Stomach (tissue), 9 donors: ENCODE results near the gene B4GALNT1. TPM values are rescaled to one million over a fixed set of nuclear protein-coding genes. Genes with fewer than 3 reads are reported as not detected.
"Not testable (repeated sequence)": the region's sequence is repeated elsewhere in the genome, so short reads cannot be mapped to it uniquely, and the experiment has no call there.

ENCODE experiments used
- DNase-seq, 2 donors: peaks; one replicate each; pipeline versions ENCODE4 v3.0.0 to v3.0.0-alpha.2; 2013 to 2019
- H3K27ac ChIP-seq, 5 donors: fragments of 200-600 bp in 4 of 5; sonication (generic) in 4 of 5; one replicate each; pipeline ENCODE4 v1.5.1; 2013 to 2019; ENCODE audit warnings: mild to moderate bottlenecking in 1 of 5, moderate library complexity in 1 of 5
- H3K27me3 ChIP-seq, 3 donors: fragments of 200-600 bp; sonication (generic); one replicate each; pipeline ENCODE4 v1.5.1; 2017 to 2019; ENCODE audit warnings: mixed run types in 1 of 3
- H3K36me3 ChIP-seq, 4 donors: fragments of 200-600 bp; sonication (generic); 1 replicate in 3 of 4; 2 replicates in 1 of 4; pipeline ENCODE4 v1.5.1; 2016 to 2019
- H3K4me1 ChIP-seq, 4 donors: fragments of 200-600 bp; sonication (generic); one replicate each; pipeline ENCODE4 v1.5.1; 2016 to 2019
- H3K4me3 ChIP-seq, 4 donors: fragments of 200-600 bp; sonication (generic) in 3 of 4; one replicate each; pipeline ENCODE4 v1.5.1; 2016 to 2019; ENCODE audit warnings: mild to moderate bottlenecking in 1 of 4
- H3K9me3 ChIP-seq, 4 donors: fragments of 200-600 bp; sonication (generic); one replicate each; pipeline ENCODE4 v1.5.1; 2016 to 2019
- EP300 ChIP-seq: sonication (generic); formaldehyde crosslinking; IDR thresholded peaks from one replicate; pipeline ENCODE4 v1.6.1; 2017; ENCODE audit warnings: antibody characterized with exemption
- POLR2A ChIP-seq, 4 donors: fragments of 450-650 bp; IDR thresholded peaks; one replicate each; pipeline ENCODE4 v1.6.1; 2016; ENCODE audit warnings: antibody characterized with exemption in 4 of 4, control low read depth in 2 of 4, mild to moderate bottlenecking in 1 of 4, moderate library complexity in 1 of 4
- POLR2AphosphoS5 ChIP-seq, 3 donors: sonication (generic); formaldehyde crosslinking; IDR thresholded peaks; one replicate each; pipeline ENCODE4 v1.6.1; 2016; ENCODE audit warnings: antibody characterized with exemption in 3 of 3
- whole genome bisulfite sequencing, 5 donors: extraction: QIAGEN DNeasy Blood & Tissue Kit in 3 of 5; methylation state at CpG; one replicate each; pipeline versions ENCODE4 v1.1.5 to v1.1.7; 2013 to 2018; 5-methylcytosine and 5-hydroxymethylcytosine counted together
- intact Hi-C: fragments of 100-400 bp; cut with DNase I; formaldehyde crosslinking; loops from one replicate; pipeline ENCODE4 v1.15.1; 2023; ENCODE audit warnings: low total_unique reads
- polyA plus RNA-seq, 3 donors: library from polyadenylated mRNA; stranded (reverse); fragments of 200-250 nt; gene quantifications; one replicate each; pipeline ENCODE4 v1.2.3, GENCODE V29; 2013
- total RNA-seq, 5 donors: library from RNA; depleted of rRNA; stranded (reverse); fragments of >200 nt; gene quantifications; one replicate each; pipeline versions ENCODE4 v1.1.0 to v1.2.3, GENCODE V29; 2014 to 2016
- TF ChIP-seq, protein P1 (sequence below), 7 experiments: fragments of 450-650 bp in 4 of 7; fragments of 200-600 bp in 3 of 7; sonication (generic) in 3 of 7; IDR thresholded peaks; one replicate each; pipeline ENCODE4 v1.5.1; 2016 to 2019; ENCODE audit warnings: antibody characterized with exemption in 7 of 7, control low read depth in 2 of 7, mild to moderate bottlenecking in 1 of 7
- donor health status: healthy with polysubstance abuse.
- donor health status: Bipolar disorder and iron deficiency.
- donor health status: healthy.

The B4GALNT1 gene
- total and polyA plus RNA-seq, 8 donors = 0.31 to 1.1 (median 0.67) TPM; not detected in 4

- Histone ChIP-seq H3K4me3 (peak overlapping the region in 1 of 4 donors; percentile 58), H3K4me1 (peaks cover 15 to 27% (median 21%) of the 10 kb centered on the region in 4 donors), H3K36me3 (peaks cover 5 to 29% (median 11%) of the 10 kb centered on the region in 4 donors), H3K9me3 (no peaks in the 10 kb centered on the region), H3K27ac (no peak overlapping the region), H3K27me3 (peaks cover 3 to 98% (median 60%) of the 10 kb centered on the region in 3 donors)
- 22 to 45% (median 31%) methylated on average over 10 to 13 of the region's 13 CpGs for WGBS, 5 donors
- peak in 1 of 2 donors; percentile 3 for DNase-seq
- intact Hi-C loops = loop anchor here (5.0 kb wide), 1 partner anchor 38 kb away; no protein-coding TSS in a partner anchor
- TF ChIP-seq EP300 (no peak), POLR2A (IDR thresholded peaks at IDR 0.05) (no peak), POLR2AphosphoS5 (IDR thresholded peaks at IDR 0.05) (no peak)
- TF ChIP-seq, protein P1, sequence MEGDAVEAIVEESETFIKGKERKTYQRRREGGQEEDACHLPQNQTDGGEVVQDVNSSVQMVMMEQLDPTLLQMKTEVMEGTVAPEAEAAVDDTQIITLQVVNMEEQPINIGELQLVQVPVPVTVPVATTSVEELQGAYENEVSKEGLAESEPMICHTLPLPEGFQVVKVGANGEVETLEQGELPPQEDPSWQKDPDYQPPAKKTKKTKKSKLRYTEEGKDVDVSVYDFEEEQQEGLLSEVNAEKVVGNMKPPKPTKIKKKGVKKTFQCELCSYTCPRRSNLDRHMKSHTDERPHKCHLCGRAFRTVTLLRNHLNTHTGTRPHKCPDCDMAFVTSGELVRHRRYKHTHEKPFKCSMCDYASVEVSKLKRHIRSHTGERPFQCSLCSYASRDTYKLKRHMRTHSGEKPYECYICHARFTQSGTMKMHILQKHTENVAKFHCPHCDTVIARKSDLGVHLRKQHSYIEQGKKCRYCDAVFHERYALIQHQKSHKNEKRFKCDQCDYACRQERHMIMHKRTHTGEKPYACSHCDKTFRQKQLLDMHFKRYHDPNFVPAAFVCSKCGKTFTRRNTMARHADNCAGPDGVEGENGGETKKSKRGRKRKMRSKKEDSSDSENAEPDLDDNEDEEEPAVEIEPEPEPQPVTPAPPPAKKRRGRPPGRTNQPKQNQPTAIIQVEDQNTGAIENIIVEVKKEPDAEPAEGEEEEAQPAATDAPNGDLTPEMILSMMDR (IDR thresholded peaks at IDR 0.05) = no peak
These were observed 12.6 kb downstream of the B4GALNT1 start for GRCh38 chr12:57620245-57620935.

DNA sequence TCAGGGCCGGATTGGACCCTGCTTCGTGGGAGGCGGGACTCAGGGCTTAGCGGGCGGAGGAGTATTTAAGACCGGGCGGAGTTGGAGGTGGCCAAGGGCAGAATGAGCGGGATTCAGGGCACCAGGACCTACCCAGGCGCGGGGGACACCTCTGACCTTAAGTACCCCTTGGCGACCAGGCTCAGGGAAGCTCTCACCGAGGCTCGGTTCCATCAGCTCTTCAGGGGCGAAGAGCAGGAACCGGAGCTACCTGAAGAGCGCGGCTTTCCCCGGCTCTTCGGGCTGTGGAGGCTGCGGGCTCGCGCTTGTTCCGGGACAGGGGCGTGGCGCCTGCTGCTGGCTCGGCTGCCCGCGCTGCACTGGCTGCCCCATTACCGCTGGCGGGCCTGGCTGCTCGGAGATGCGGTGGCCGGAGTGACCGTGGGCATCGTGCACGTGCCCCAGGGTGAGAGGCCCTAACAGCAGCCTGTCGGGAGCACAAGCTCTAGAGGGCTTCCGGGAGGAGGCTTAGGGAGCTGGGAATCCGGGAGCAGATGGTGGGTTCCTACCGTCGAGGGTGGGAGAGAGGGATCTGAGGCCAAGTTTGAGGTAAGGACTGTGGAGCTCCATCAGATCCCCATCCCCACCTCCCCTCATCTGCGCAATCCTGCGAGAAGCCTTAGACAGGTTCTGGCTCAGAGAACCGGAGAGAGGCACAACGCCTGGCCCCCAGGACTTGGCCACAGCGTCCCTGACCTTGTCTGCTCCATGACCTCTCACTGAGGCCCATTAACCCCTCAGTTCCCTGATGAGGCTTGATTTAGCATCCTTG is 13.4 kb downstream of the B4GALNT1 start:
- DNase-seq = peak; percentile 57 to 70
- intact Hi-C loops = loop anchor here (5.0 kb wide), 1 partner anchor 37 kb away; no protein-coding TSS in a partner anchor
- no peak overlapping the region for H3K27ac ChIP-seq
- H3K4me1 ChIP-seq = peaks cover 15 to 27% (median 22%) of the 10 kb centered on the region in 4 donors
- 15 to 33% (median 18%) methylated on average over 26 to 46 of the region's 46 CpGs for WGBS, 5 donors
- TF ChIP-seq, protein P1 (IDR thresholded peaks at IDR 0.05) = no peak
- no peak for TF ChIP-seq POLR2AphosphoS5 (IDR thresholded peaks at IDR 0.05)
- no peak for TF ChIP-seq EP300
- no peak for TF ChIP-seq POLR2A (IDR thresholded peaks at IDR 0.05)
- H3K36me3 ChIP-seq = peaks cover 5 to 33% (median 16%) of the 10 kb centered on the region in 4 donors
- peak overlapping the region in 1 of 4 donors; percentile 22 for H3K4me3 ChIP-seq
- H3K27me3 ChIP-seq = peaks cover 3 to 95% (median 52%) of the 10 kb centered on the region in 3 donors
- no peaks in the 10 kb centered on the region for H3K9me3 ChIP-seq

GRCh38 chr12:57618966-57619433 is 14.0 kb downstream of the B4GALNT1 start:
- intact Hi-C loops = no loop called here
- whole genome bisulfite sequencing, 5 donors = 46 to 54% (median 52%) methylated on average over 16 of the region's 16 CpGs
- DNase-seq = peak in 1 of 2 donors; percentile 1

GRCh38 chr12:57618431-57618830 is 14.6 kb downstream of the B4GALNT1 start:
- DNase-seq, H3K9me3 ChIP-seq, H3K4me3 ChIP-seq, intact Hi-C loops, H3K27ac ChIP-seq: not testable (repeated sequence)
- Histone ChIP-seq H3K27me3 (peaks cover 3 to 91% (median 43%) of the 10 kb centered on the region in 3 donors), H3K4me1 (peaks cover 19 to 37% (median 28%) of the 10 kb centered on the region in 4 donors), H3K36me3 (peaks cover 5 to 42% (median 21%) of the 10 kb centered on the region in 4 donors)
- 91 to 97% (median 93%) methylated on average over 6 of the region's 6 CpGs for WGBS, 5 donors

More at GRCh38 chr12:57618966-57619433, 14.0 kb downstream of the B4GALNT1 start:
- Histone ChIP-seq H3K9me3 (no peaks in the 10 kb centered on the region), H3K36me3 (peaks cover 5 to 38% (median 18%) of the 10 kb centered on the region in 4 donors), H3K27ac (no peak overlapping the region), H3K27me3 (peaks cover 3 to 91% (median 46%) of the 10 kb centered on the region in 3 donors), H3K4me1 (peaks cover 15 to 31% (median 25%) of the 10 kb centered on the region in 4 donors), H3K4me3 (no peak overlapping the region)
- TF ChIP-seq, protein P1 (IDR thresholded peaks at IDR 0.05) = no peak
- TF ChIP-seq POLR2AphosphoS5 (IDR thresholded peaks at IDR 0.05) (no peak), EP300 (no peak), POLR2A (IDR thresholded peaks at IDR 0.05) (no peak)
